ENCODE measurements around the gene PPDPF. TPM values are rescaled to one million over a fixed set of nuclear protein-coding genes. Genes with fewer than 3 reads are reported as not detected.
"Not testable (repeated sequence)": the region's sequence is repeated elsewhere in the genome, so short reads cannot be mapped to it uniquely, and the experiment has no call there.

The PPDPF gene
- total RNA-seq, 1 donor from 2014 or later: 242 TPM

DNA sequence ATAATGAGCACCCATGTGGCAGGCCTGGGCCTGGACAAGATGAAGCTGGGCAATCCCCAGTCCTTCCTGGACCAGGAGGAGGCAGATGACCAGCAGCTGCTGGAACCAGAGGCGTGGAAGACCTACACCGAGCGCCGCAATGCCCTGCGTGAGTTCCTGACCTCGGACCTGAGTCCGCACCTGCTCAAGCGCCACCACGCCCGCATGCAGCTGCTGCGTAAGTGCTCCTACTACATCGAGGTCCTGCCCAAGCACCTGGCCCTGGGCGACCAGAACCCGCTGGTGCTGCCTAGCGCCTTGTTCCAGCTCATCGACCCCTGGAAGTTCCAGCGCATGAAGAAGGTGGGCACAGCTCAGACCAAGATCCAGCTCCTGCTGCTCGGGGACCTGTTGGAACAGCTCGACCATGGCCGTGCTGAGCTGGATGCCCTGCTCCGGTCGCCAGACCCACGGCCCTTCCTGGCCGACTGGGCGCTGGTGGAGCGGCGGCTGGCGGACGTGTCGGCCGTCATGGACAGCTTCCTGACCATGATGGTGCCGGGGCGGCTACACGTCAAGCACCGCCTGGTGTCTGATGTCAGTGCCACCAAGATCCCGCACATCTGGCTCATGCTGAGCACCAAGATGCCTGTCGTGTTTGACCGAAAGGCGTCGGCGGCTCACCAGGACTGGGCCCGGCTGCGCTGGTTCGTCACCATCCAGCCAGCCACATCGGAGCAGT, 35.3 kb downstream of the PPDPF start:
- no peak for DNase-seq (ENCODE audit: low spot score in 2 of 2)
- H3K9me3 ChIP-seq: no peaks in the 10 kb centered on the region
- no peaks in the 10 kb centered on the region for H3K27me3 ChIP-seq
- H3K4me3 ChIP-seq: no peak overlapping the region
- TF ChIP-seq, protein P1, sequence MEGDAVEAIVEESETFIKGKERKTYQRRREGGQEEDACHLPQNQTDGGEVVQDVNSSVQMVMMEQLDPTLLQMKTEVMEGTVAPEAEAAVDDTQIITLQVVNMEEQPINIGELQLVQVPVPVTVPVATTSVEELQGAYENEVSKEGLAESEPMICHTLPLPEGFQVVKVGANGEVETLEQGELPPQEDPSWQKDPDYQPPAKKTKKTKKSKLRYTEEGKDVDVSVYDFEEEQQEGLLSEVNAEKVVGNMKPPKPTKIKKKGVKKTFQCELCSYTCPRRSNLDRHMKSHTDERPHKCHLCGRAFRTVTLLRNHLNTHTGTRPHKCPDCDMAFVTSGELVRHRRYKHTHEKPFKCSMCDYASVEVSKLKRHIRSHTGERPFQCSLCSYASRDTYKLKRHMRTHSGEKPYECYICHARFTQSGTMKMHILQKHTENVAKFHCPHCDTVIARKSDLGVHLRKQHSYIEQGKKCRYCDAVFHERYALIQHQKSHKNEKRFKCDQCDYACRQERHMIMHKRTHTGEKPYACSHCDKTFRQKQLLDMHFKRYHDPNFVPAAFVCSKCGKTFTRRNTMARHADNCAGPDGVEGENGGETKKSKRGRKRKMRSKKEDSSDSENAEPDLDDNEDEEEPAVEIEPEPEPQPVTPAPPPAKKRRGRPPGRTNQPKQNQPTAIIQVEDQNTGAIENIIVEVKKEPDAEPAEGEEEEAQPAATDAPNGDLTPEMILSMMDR (IDR thresholded peaks at IDR 0.05): no peak
- intact Hi-C loops (cut with DNase I): no loop called here
- peaks cover 3 to 6% of the 10 kb centered on the region in 2 donors for H3K4me1 ChIP-seq
- no peak overlapping the region for H3K27ac ChIP-seq
- H3K36me3 ChIP-seq: peaks cover 11 to 20% of the 10 kb centered on the region in 2 donors

DNA sequence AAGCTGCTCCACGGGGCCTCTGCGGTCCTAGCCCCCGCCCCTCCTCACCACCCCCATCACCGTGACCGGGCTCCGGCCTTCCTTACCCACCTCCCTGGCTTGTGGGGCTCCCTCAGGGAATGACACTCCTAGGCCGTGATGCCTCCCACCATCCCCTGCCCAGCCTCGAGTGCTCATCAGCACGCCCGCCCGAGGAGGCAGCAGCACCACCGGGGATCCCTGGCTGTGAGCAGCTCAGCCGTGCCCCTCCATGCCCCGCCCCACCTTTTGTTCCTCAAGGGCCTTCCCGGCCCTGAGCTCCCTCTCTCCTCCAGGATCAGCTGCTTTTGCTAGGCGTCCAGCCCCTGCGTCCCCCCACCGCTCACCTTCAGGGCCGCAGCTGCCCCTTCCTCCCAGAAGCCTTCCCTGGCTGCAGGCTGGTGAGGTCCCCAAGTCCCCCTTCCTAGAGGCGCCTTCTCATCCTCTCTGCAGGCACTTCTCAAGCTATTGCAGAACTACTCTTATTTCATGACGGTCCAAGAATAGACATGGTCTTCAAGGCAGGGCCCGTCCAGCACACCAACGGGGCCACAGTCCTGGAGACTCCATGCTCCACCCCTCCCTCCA, 36.4 kb downstream of the PPDPF start:
- Histone ChIP-seq H3K27me3 (no peaks in the 10 kb centered on the region), H3K4me3 (no peak overlapping the region), H3K36me3 (peaks cover 23 to 32% of the 10 kb centered on the region in 2 donors), H3K27ac (no peak overlapping the region), H3K9me3 (no peaks in the 10 kb centered on the region), H3K4me1 (peaks cover 3 to 6% of the 10 kb centered on the region in 2 donors)
- intact Hi-C loops (cut with DNase I): no loop called here
- TF ChIP-seq, protein P1 (IDR thresholded peaks at IDR 0.05): no peak
- DNase-seq (ENCODE audit: low spot score in 2 of 2): no peak

DNA sequence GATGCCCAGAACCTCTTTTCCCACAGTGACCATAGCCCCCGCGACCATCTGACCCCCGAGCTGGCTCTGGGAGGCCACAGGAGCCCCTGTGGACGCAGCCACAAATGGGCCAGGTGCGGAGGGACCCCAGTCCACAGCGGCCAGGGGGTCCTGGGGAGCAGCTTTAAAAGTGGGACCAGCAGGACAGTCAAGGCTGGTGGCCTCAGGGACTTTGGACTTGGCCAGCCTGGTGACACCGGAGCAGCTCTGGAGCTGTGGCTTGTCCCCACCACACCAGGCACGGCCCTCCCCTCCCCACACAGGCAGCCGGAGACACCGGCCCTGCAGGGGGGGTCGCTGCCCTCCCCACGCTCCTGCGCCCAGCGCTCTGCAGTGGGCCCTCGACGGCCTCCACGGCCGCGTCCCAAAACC, 36.9 kb downstream of the PPDPF start:
- Histone ChIP-seq H3K4me3 (no peak overlapping the region), H3K27me3 (no peaks in the 10 kb centered on the region), H3K27ac (no peak overlapping the region), H3K36me3 (peaks cover 28 to 37% of the 10 kb centered on the region in 2 donors), H3K4me1 (peaks cover 3 to 6% of the 10 kb centered on the region in 2 donors), H3K9me3 (no peaks in the 10 kb centered on the region)
- TF ChIP-seq, protein P1 (IDR thresholded peaks at IDR 0.05): no peak
- intact Hi-C loops (cut with DNase I): no loop called here
- no peak for DNase-seq (ENCODE audit: low spot score in 2 of 2)

DNA sequence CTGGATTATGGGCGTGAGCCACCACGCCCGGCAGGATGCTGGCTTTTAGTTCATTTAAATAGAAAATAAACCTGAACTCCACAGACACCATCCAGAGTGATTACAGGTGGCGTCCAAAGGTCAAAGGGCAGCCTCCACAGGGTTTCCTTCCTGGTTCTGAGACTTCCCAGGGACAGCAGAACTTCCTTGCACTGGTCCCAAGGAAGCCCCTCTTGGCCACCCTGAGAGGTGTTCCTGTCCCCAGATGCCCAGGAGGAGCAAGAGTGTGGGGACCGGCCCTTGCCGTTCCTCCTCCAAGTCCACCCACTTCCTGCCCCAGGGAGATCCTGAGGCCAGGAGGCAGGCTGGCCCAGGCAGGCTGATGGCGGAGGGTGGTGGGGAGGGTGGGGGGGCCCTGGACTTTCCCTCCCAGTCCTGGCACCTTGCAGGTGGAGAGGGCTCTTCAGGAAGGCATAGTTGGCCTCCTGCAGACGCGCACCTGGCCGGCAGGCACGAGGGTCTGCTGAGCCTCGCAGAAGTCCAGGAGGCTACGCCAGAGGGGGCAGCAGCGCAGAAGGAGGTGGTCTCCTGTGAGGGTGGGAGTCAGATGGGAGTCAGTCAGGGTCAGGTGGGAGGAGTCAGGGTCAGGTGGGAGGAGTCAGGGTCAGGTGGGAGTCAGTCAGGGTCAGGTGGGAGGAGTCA, 38.4 kb downstream of the PPDPF start:
- intact Hi-C loops (cut with DNase I): no loop called here
- DNase-seq (ENCODE audit: low spot score in 2 of 2): no peak
- H3K9me3 ChIP-seq: no peaks in the 10 kb centered on the region
- H3K4me1 ChIP-seq: peaks cover 1 to 3% of the 10 kb centered on the region in 2 donors
- H3K27ac ChIP-seq: no peak overlapping the region
- H3K27me3 ChIP-seq: no peaks in the 10 kb centered on the region
- no peak overlapping the region for H3K4me3 ChIP-seq
- TF ChIP-seq, protein P1 (IDR thresholded peaks at IDR 0.05): no peak
- peaks cover 39 to 51% of the 10 kb centered on the region in 2 donors for H3K36me3 ChIP-seq

DNA sequence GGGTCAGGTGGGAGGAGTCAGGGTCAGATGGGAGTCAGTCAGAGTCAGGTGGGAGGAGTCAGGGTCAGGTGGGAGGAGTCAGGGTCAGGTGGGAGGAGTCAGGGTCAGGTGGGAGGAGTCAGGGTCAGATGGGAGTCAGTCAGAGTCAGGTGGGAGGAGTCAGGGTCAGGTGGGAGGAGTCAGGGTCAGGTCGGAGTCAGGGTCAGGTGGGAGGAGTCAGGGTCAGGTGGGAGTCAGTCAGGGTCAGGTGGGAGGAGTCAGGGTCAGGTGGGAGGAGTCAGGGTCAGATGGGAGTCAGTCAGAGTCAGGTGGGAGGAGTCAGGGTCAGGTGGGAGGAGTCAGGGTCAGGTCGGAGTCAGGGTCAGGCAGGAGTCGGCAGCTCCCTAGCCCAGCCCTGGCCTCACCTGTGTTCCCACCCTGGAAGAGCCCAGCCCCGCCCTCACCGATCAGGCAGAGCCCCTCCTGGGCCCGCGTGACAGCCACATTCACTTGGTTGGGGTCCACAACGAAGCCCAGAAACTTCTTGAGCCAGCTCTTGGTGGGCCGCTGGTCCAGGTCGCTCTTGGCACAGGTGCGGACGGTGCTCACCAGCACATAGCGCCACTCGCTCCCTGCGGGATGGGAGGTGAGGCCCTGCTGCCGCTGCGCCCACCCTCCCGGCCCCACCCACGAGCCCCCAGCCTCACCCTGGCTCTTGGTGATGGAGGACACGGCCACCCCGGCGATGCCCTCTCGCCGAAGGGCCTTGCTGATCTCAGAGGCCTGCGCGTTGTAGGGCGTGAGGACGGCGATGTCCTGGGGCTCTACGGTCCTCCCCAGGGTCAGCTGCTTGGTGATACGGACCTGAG, 39.1 kb downstream of the PPDPF start:
- H3K27me3 ChIP-seq; H3K4me3 ChIP-seq; H3K4me1 ChIP-seq; DNase-seq (ENCODE audit: low spot score in 2 of 2); H3K27ac ChIP-seq; intact Hi-C loops (cut with DNase I); H3K9me3 ChIP-seq: not testable (repeated sequence)
- H3K36me3 ChIP-seq: peaks cover 47 to 58% of the 10 kb centered on the region in 2 donors
